HepG2 (cell line): ENCODE measurements around the gene CRY1. TPM values are rescaled to one million over a fixed set of nuclear protein-coding genes. Genes with fewer than 3 reads are reported as not detected.

Source experiments
- AKNA ChIP-seq: sonication (generic); formaldehyde crosslinking; IDR thresholded peaks from 2 replicates; pipeline ENCODE4 v1.4.0; 2020; ENCODE audit warnings: missing genetic modification reagents, borderline replicate concordance
- CC2D1A ChIP-seq: sonication (generic); formaldehyde crosslinking; IDR thresholded peaks from 2 replicates; pipeline ENCODE4 v1.8.1; 2023; ENCODE audit warnings: mild to moderate bottlenecking, missing genetic modification reagents
- CEBPG ChIP-seq: IDR thresholded peaks from 2 replicates; pipeline ENCODE4 v1.6.1; 2016
- FOXO1 ChIP-seq: sonication (generic); formaldehyde crosslinking; IDR thresholded peaks from 2 replicates; pipeline ENCODE4 v1.4.0; 2020; ENCODE audit warnings: missing genetic modification reagents
- HINFP ChIP-seq: sonication (generic); formaldehyde crosslinking; IDR thresholded peaks from 2 replicates; pipeline ENCODE4 v1.4.0; 2020; ENCODE audit warnings: low read depth, mild to moderate bottlenecking, missing genetic modification reagents
- MZF1 ChIP-seq: sonication (generic); formaldehyde crosslinking; IDR thresholded peaks from 2 replicates; pipeline ENCODE4 v1.8.1; 2023; ENCODE audit warnings: mild to moderate bottlenecking, missing genetic modification reagents, borderline replicate concordance
- NKX3-1 ChIP-seq: sonication (generic); formaldehyde crosslinking; IDR thresholded peaks from 2 replicates; pipeline ENCODE4 v1.5.0; 2020; ENCODE audit warnings: missing genetic modification reagents
- PRDM4 ChIP-seq: sonication (generic); formaldehyde crosslinking; IDR thresholded peaks from 2 replicates; pipeline ENCODE4 v1.9.0; 2021; ENCODE audit warnings: missing genetic modification reagents, borderline replicate concordance
- RAD21 ChIP-seq: fragments of 450-650 bp; formaldehyde crosslinking; IDR thresholded peaks from 2 replicates; pipeline ENCODE4 v1.5.0; 2020; ENCODE audit warnings: mild to moderate bottlenecking
- RBFOX2 ChIP-seq: fragments of 200-400 bp; formaldehyde crosslinking; IDR thresholded peaks from 2 replicates; pipeline ENCODE4 v1.6.1; 2017; ENCODE audit warnings: low read depth, mild to moderate bottlenecking, low read length
- SNAPC5 ChIP-seq: sonication (generic); formaldehyde crosslinking; IDR thresholded peaks from 2 replicates; pipeline ENCODE4 v1.8.1; 2023; ENCODE audit warnings: mild to moderate bottlenecking, missing genetic modification reagents, borderline replicate concordance
- SOX13 ChIP-seq, 3 experiments: fragments of 450-650 bp in 1 of 3; sonication (generic) in 1 of 3; formaldehyde crosslinking in 1 of 3; IDR thresholded peaks in 2 of 3; conservative IDR thresholded peaks in 1 of 3; 2 replicates each; pipeline versions ENCODE4 v1.5.0 to v1.6.1; 2016 to 2020; ENCODE audit warnings: antibody characterized with exemption in 1 of 3, mild to moderate bottlenecking in 1 of 3, missing compliant biosample characterization in 1 of 3, missing genetic modification reagents in 1 of 3, moderate library complexity in 1 of 3
- ZBTB44 ChIP-seq: sonication (generic); formaldehyde crosslinking; IDR thresholded peaks from 2 replicates; pipeline ENCODE4 v1.4.0; 2020; ENCODE audit warnings: missing genetic modification reagents
- ZFP37 ChIP-seq: sonication (generic); formaldehyde crosslinking; IDR thresholded peaks from 2 replicates; pipeline ENCODE4 v1.4.0; 2020; ENCODE audit warnings: missing genetic modification reagents, borderline replicate concordance
- polyA plus RNA-seq, 8 experiments: library from polyadenylated mRNA; depleted of rRNA in 3 of 8; stranded (reverse) in 7 of 8; unstranded in 1 of 8; fragments of >200 nt; fragmentation: Illumina TruSeq in 4 of 8; extraction: Trizol in 4 of 8; gene quantifications; 2 replicates each; pipeline versions ENCODE4 v1.2.1 to v1.2.3, GENCODE V29; 2011 to 2016; ENCODE audit warnings: low read depth in 4 of 8, missing spikeins in 1 of 8, mixed read lengths in 1 of 8; ENCODE audit not compliant: insufficient read depth in 1 of 8
- total RNA-seq, 5 experiments: library from RNA; depleted of rRNA; stranded (reverse); fragments of >200 nt; fragmentation: Illumina TruSeq; extraction: Trizol; gene quantifications; 2 replicates each; pipeline ENCODE4 v1.2.3, GENCODE V29; 2016; ENCODE audit warnings: low read depth in 1 of 5

The CRY1 gene
- total and polyA plus RNA-seq, 2 of the 13 experiments (the other 11 are each of a cell fraction or from before 2014, with no cell fraction given) = 11.4 to 13.9 TPM

GRCh38 chr12:106955377-106956047, 137.8 kb downstream of the CRY1 start, which contains the start of gene TMEM263 (continued):
- TF ChIP-seq PRDM4 (CRISPR knock-in tag) (no peak), FOXO1 (no peak), MZF1 (CRISPR knock-in tag) (no peak), ZBTB44 (no peak), CC2D1A (CRISPR knock-in tag) (no peak), NKX3-1 (CRISPR knock-in tag) (no peak), CEBPG (CRISPR knock-in tag) (no peak), HINFP (CRISPR knock-in tag) (no peak; the same call in 1 of the 2 replicates), SNAPC5 (CRISPR knock-in tag) (peak; percentile 61; the same call in 1 of the 2 replicates), AKNA (CRISPR knock-in tag) (no peak), SOX13 (IDR thresholded peaks at IDR 0.05) (no peak), SOX13 (CRISPR knock-in tag; conservative IDR thresholded peaks at IDR 0.05 in 1 of 2, IDR thresholded peaks at IDR 0.05 in 1 of 2) (no peak), RAD21 (CRISPR knock-in tag) (peak; percentile 58; the same call in 1 of the 2 replicates), RBFOX2 (peak; percentile 98), ZFP37 (CRISPR knock-in tag) (no peak)
